ENCODE results near the gene GALNT17.

The GALNT17 gene

DNA sequence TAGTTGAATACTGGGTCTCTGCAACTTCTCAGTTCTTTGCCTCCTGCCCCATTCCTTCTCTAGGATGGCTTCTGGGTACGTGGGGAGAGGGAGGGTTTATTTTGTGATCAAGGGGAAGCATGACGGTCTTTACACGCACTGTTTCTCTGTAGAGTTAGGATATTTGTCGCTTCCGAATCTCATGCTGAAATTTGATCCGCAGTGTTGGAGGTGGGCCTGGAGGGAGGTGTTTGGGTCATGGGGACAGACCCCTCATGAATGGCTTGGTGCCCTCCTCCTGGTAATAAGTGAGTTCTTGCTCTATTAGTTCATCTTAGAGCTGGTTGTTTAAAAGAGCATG, 311.2 kb downstream of the GALNT17 start:
- Mint-ChIP-seq H3K36me3 (ENCODE audit: low read depth) (no peaks in the 10 kb centered on the region), H3K27me3 (ENCODE audit: low read depth) (peaks cover 20% of the 10 kb centered on the region), H3K27ac (no peak overlapping the region), H3K4me3 (no peak overlapping the region), H3K9me3 (peaks cover 8% of the 10 kb centered on the region), H3K4me1 (peaks cover 24% of the 10 kb centered on the region)
- TF ChIP-seq CTCF (IDR thresholded peaks at IDR 0.05; ENCODE audit: unreplicated experiment in 3 of 3), result no peak

DNA sequence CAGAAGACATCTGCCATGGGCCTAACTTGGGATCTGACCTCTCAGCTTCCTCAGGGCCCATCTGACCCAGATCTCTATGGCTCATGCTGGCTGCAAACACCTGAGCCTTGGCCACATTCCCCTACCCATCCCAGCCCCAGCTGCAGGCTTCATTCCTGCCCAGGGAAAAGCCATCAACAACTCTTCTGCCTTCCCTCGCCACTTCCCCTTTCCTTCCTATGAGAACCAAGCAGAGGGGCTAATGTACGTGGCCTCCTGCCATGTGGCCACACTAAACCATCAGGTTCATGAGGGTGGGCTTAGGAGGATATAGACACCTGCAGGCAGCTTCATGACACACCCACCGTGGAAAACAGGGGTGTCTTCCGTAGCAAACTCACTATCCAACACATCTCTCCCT, 312.2 kb downstream of the GALNT17 start:
- no peak overlapping the region for H3K4me3 Mint-ChIP-seq
- peaks cover 5% of the 10 kb centered on the region for H3K9me3 Mint-ChIP-seq
- no peaks in the 10 kb centered on the region for H3K36me3 Mint-ChIP-seq (ENCODE audit: low read depth)
- no peak overlapping the region for H3K27ac Mint-ChIP-seq
- peaks cover 20% of the 10 kb centered on the region for H3K27me3 Mint-ChIP-seq (ENCODE audit: low read depth)
- TF ChIP-seq CTCF (IDR thresholded peaks at IDR 0.05; ENCODE audit: unreplicated experiment in 3 of 3), result no peak
- peaks cover 29% of the 10 kb centered on the region for H3K4me1 Mint-ChIP-seq

GRCh38 chr7:71453630-71454029, 321.7 kb downstream of the GALNT17 start:
- Mint-ChIP-seq H3K4me3 (no peak overlapping the region), H3K4me1 (peaks cover 11% of the 10 kb centered on the region)

DNA sequence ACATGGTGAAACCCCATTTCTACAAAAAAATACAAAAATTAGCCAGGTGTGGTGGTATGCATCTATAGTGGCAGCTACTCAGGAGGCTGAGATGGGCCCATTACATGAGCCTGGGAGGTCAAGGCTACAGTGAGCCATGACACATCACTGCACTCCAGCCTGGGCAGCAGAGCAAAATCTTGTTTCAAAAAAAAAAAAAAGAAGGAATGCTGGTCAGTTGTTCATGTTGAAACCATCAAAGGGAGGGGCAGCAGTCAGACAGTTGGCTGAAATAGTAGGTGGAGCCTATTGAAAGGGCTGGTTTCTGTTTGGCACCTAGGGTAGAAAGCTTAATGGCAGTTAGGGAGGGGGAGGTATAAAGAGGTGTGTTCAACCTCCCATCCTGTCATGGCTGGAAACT, 323.0 kb downstream of the GALNT17 start:
- Mint-ChIP-seq H3K36me3 (ENCODE audit: low read depth) (no peaks in the 10 kb centered on the region), H3K4me1 (peaks cover 24% of the 10 kb centered on the region), H3K27ac (no peak overlapping the region), H3K9me3 (peaks cover 3% of the 10 kb centered on the region), H3K4me3 (no peak overlapping the region), H3K27me3 (ENCODE audit: low read depth) (peaks cover 12% of the 10 kb centered on the region)
- no peak for TF ChIP-seq CTCF (IDR thresholded peaks at IDR 0.05; ENCODE audit: unreplicated experiment in 3 of 3)

More at GRCh38 chr7:71453630-71454029, 321.7 kb downstream of the GALNT17 start:
- Mint-ChIP-seq H3K36me3 (ENCODE audit: low read depth) (no peaks in the 10 kb centered on the region), H3K9me3 (peaks cover 3% of the 10 kb centered on the region), H3K27ac (no peak overlapping the region), H3K27me3 (ENCODE audit: low read depth) (peaks cover 12% of the 10 kb centered on the region)
- no peak for TF ChIP-seq CTCF (IDR thresholded peaks at IDR 0.05; ENCODE audit: unreplicated experiment in 3 of 3)

DNA sequence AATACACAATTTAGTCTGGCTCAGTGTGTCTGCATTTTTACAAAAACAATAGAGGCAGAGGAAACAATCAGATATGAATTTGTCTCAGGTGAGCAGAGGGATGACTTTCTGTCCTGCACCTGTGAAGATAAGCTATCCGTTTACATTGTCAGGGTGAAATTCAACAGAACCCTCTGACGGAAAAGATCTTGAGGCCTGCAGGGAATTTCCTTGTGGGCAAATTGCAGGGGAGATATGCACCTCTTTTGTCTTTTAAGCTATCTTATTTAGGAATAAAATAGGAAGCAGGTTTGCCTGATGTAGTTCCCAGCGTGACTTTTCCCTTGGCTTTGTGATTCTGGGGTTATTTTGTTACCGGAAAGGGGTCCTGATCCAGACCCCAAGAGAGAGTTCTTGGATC, 325.1 kb downstream of the GALNT17 start:
- Mint-ChIP-seq H3K4me3 (no peak overlapping the region), H3K36me3 (ENCODE audit: low read depth) (no peaks in the 10 kb centered on the region), H3K27ac (no peak overlapping the region), H3K9me3 (peaks cover 3% of the 10 kb centered on the region), H3K27me3 (ENCODE audit: low read depth) (peaks cover 12% of the 10 kb centered on the region), H3K4me1 (peaks cover 26% of the 10 kb centered on the region)
- no peak for TF ChIP-seq CTCF (IDR thresholded peaks at IDR 0.05; ENCODE audit: unreplicated experiment in 3 of 3)

DNA sequence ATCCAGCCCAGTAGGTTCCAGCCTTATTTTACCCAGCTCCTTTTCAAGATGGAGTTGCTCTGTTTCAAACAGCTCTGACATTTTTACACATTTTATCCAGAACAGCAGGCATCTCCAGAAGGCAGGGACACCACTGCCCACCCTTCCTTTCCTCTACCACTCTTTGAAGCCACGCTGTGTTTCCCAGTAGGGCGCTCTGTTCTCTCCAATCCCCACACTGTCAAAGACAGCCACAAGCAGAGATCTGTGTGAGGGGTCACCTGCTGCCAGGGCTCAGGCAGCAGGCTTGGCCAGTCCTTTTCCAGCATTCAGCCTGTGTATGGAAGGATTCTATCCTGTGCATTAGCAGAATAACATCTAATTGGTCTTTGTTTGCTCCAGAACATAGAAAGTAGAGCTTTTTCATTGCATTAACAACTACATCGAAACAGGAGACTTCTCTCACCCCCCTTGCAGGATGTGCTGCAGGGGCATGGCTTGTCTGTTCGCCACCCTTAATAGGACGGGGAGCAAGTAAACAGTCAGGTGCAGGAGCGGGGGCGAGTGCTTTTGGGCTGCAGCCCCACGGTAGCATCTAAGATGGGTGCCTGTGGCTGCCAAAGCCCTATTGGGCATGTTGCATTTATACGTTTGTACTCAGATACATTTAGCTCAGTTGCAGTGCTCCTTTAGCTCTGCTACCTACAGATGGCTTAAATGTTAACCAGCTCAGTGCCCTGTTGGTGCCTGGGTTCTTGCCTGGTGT, 326.1 kb downstream of the GALNT17 start:
- TF ChIP-seq CTCF (IDR thresholded peaks at IDR 0.05; ENCODE audit: unreplicated experiment in 3 of 3), result no peak
- Mint-ChIP-seq H3K36me3 (ENCODE audit: low read depth) (no peaks in the 10 kb centered on the region), H3K4me1 (peaks cover 26% of the 10 kb centered on the region), H3K4me3 (no peak overlapping the region), H3K9me3 (peaks cover 3% of the 10 kb centered on the region), H3K27ac (no peak overlapping the region), H3K27me3 (ENCODE audit: low read depth) (peaks cover 12% of the 10 kb centered on the region)
